Naive thymus-derived CD4-positive, alpha-beta T cell (primary cell): ENCODE data around the gene GOLGA1. TPM values are rescaled to one million over a fixed set of nuclear protein-coding genes. Genes with fewer than 3 reads are reported as not detected.

ENCODE experiments used
- ATAC-seq: fragments of 150-1000 bp; cut with Tn5 transposase; 2 replicates; pipeline ENCODE4 v1.10.0; 2021; ENCODE audit warnings: mild to moderate bottlenecking, moderate library complexity
- CTCF ChIA-PET: fragments of 350-600 bp; sonication (Branson Sonifier 250); formaldehyde crosslinking; loops from one replicate; lab custom pipeline; 2021; ENCODE audit warnings: antibody characterized with exemption; lab: Charles Lee
- POLR2A ChIA-PET: fragments of 350-600 bp; sonication (Branson Sonifier 250); formaldehyde crosslinking; loops from one replicate; lab custom pipeline; 2021; ENCODE audit warnings: antibody characterized with exemption, inconsistent platforms; lab: Charles Lee
- DNase-seq, 9 donors: peaks; one replicate each; pipeline versions ENCODE4 v3.0.0 to v3.0.0-alpha.2; 2020 to 2022; ENCODE audit warnings: mixed read lengths in 1 of 9
- H3K27ac ChIP-seq: one replicate; pipeline ENCODE4 v1.7.0; 2013; ENCODE audit warnings: mild to moderate bottlenecking, low read depth, low read length, moderate library complexity
- H3K27me3 ChIP-seq, 2 donors: one replicate each; pipeline ENCODE4 v1.7.0; 2013; ENCODE audit warnings: low read length in 2 of 2, mild to moderate bottlenecking in 2 of 2, moderate library complexity in 2 of 2; ENCODE audit not compliant: control insufficient read depth in 2 of 2, insufficient read depth in 2 of 2
- H3K36me3 ChIP-seq, 3 experiments: 1 replicate in 2 of 3; 2 replicates in 1 of 3; pipeline ENCODE4 v1.7.0; 2013; ENCODE audit warnings: low read length in 3 of 3, mild to moderate bottlenecking in 3 of 3, moderate library complexity in 1 of 3; ENCODE audit not compliant: insufficient read depth in 3 of 3, control insufficient read depth in 2 of 3
- H3K4me1 ChIP-seq, 2 donors: one replicate each; pipeline ENCODE4 v1.7.0; 2013; ENCODE audit warnings: low read length in 2 of 2, mild to moderate bottlenecking in 2 of 2, moderate library complexity in 1 of 2; ENCODE audit not compliant: control insufficient read depth in 2 of 2, insufficient read depth in 2 of 2
- H3K4me3 ChIP-seq: 2 replicates; pipeline ENCODE4 v1.7.0; 2013; ENCODE audit warnings: mild to moderate bottlenecking, low read length
- H3K9me3 ChIP-seq, 3 experiments: 1 replicate in 2 of 3; 2 replicates in 1 of 3; pipeline ENCODE4 v1.7.0; 2013; ENCODE audit warnings: low read length in 3 of 3; ENCODE audit not compliant: control insufficient read depth in 2 of 3
- H3K27ac Mint-ChIP-seq, 9 donors: one replicate each; pipeline ENCODE4 v1.8.0; 2020 to 2022; ENCODE audit warnings: mixed read lengths in 9 of 9, mild to moderate bottlenecking in 8 of 9, moderate library complexity in 5 of 9, inconsistent platforms in 2 of 9
- H3K27me3 Mint-ChIP-seq, 5 donors: one replicate each; pipeline ENCODE4 v1.8.0; 2021 to 2022; ENCODE audit warnings: mixed read lengths in 5 of 5, mild to moderate bottlenecking in 1 of 5
- H3K36me3 Mint-ChIP-seq, 5 donors: one replicate each; pipeline ENCODE4 v1.8.0; 2020 to 2022; ENCODE audit warnings: mixed read lengths in 5 of 5, mild to moderate bottlenecking in 3 of 5, inconsistent platforms in 1 of 5
- H3K4me1 Mint-ChIP-seq, 7 donors: one replicate each; pipeline ENCODE4 v1.8.0; 2020 to 2022; ENCODE audit warnings: mixed read lengths in 7 of 7, mild to moderate bottlenecking in 3 of 7, inconsistent platforms in 1 of 7
- H3K4me3 Mint-ChIP-seq, 10 donors: one replicate each; pipeline ENCODE4 v1.8.0; 2020 to 2022; ENCODE audit warnings: mild to moderate bottlenecking in 10 of 10, mixed read lengths in 10 of 10, moderate library complexity in 6 of 10, inconsistent platforms in 2 of 10
- H3K9me3 Mint-ChIP-seq, 11 donors: one replicate each; pipeline ENCODE4 v1.8.0; 2020 to 2022; ENCODE audit warnings: mixed read lengths in 11 of 11, mild to moderate bottlenecking in 4 of 11, inconsistent platforms in 1 of 11, moderate library complexity in 1 of 11
- intact Hi-C, 2 donors: fragments of 100-400 bp; cut with micrococcal nuclease; formaldehyde crosslinking; loops; one replicate each; pipeline ENCODE4 v1.15.1; 2023
- polyA plus RNA-seq, 2 donors: library from polyadenylated mRNA; unstranded; fragments of 300-500 nt; fragmentation: Illumina TruSeq; gene quantifications; one replicate each; pipeline ENCODE4 v1.2.3, GENCODE V29; 2021
- total RNA-seq, 6 experiments: library from RNA in 5 of 6; stranded (reverse) in 5 of 6; gene quantifications; 1 replicate in 5 of 6; 2 replicates in 1 of 6; pipeline ENCODE4 v1.2.3 and lab custom pipeline; 2021 to 2026

GOLGA1 gene
- total and polyA plus RNA-seq, 7 experiments from 2014 or later = 4.0 to 37.8 (median 21.2) TPM

GRCh38 chr9:124869986-124870560, 70.8 kb downstream of the GOLGA1 start:
- H3K4me1 ChIP-seq = peaks cover 29 to 51% of the 10 kb centered on the region in 2 donors
- H3K9me3 ChIP-seq = no peaks in the 10 kb centered on the region
- Mint-ChIP-seq H3K9me3 (peaks cover 0 to 4% (median 0%) of the 10 kb centered on the region in 11 donors), H3K4me3 (peak overlapping the region; percentile 87 to 96 (median 93)), H3K4me1 (peaks cover 26 to 58% (median 47%) of the 10 kb centered on the region in 7 donors), H3K27ac (peak overlapping the region; percentile 83 to 97 (median 94)), H3K36me3 (peaks cover 10 to 28% (median 16%) of the 10 kb centered on the region in 5 donors), H3K27me3 (no peaks in the 10 kb centered on the region)
- no peaks in the 10 kb centered on the region for H3K27me3 ChIP-seq
- intact Hi-C loops = loop anchor here (1.0 to 10.0 kb wide), 14 partner anchors 8 to 1935 kb away; partner anchors contain the start of genes GOLGA1 (in 2 of the 2), HSPA5 (in 2 of the 2), WDR38 (in 2 of the 2) and ARPC5L (in 1 of the 2)
- DNase-seq (peak; percentile 43 to 86 (median 72)), ATAC-seq (peak; percentile 59)
- ChIA-PET POLR2A (interaction anchor here (1.0 to 2.4 kb wide), 4 partner anchors 9 to 391 kb away, joined by 3 to 12 read pairs (median 4); partner anchors contain the start of genes ARPC5L, GAPVD1 and RPL35), CTCF (interaction anchor here (0.5 to 1.2 kb wide), 3 partner anchors 14 to 18 kb away, joined by 3 read pairs; partner anchors contain the start of gene WDR38)
- peaks cover 4 to 41% (median 16%) of the 10 kb centered on the region in 3 experiments for H3K36me3 ChIP-seq
- peak overlapping the region; percentile 87 for H3K27ac ChIP-seq
- H3K4me3 ChIP-seq = peak overlapping the region; percentile 95

- DNase-seq (peak in 7 of 9 donors; percentile 30 to 56 (median 39)), ATAC-seq (peak; percentile 15)
- Mint-ChIP-seq H3K4me3 (peak overlapping the region; percentile 87 to 96 (median 93)), H3K27ac (peak overlapping the region; percentile 83 to 97 (median 94)), H3K9me3 (peaks cover 0 to 4% (median 0%) of the 10 kb centered on the region in 11 donors), H3K27me3 (no peaks in the 10 kb centered on the region), H3K36me3 (peaks cover 5 to 22% (median 13%) of the 10 kb centered on the region in 5 donors), H3K4me1 (peaks cover 20 to 54% (median 45%) of the 10 kb centered on the region in 7 donors)
- ChIA-PET CTCF (interaction anchor here (0.5 to 1.2 kb wide), 2 partner anchors 14 to 16 kb away, joined by 3 read pairs; partner anchors contain the start of gene WDR38), POLR2A (interaction anchor here (0.9 to 2.4 kb wide), 6 partner anchors 8 to 392 kb away, joined by 3 to 12 read pairs (median 3); partner anchors contain the start of genes ARPC5L, GAPVD1, GOLGA1 and RPL35)
- peaks cover 0 to 36% (median 11%) of the 10 kb centered on the region in 3 experiments for H3K36me3 ChIP-seq
- H3K4me3 ChIP-seq = peak overlapping the region; percentile 95
- H3K9me3 ChIP-seq = no peaks in the 10 kb centered on the region
- H3K27me3 ChIP-seq = no peaks in the 10 kb centered on the region
- H3K27ac ChIP-seq = peak overlapping the region; percentile 87
- H3K4me1 ChIP-seq = peaks cover 29 to 46% of the 10 kb centered on the region in 2 donors
- intact Hi-C loops = loop anchor here (1.0 to 10.0 kb wide), 10 partner anchors 8 to 1935 kb away; partner anchors contain the start of genes GOLGA1 (in 2 of the 2), HSPA5 (in 1 of the 2), NR6A1 (in 1 of the 2) and PPP6C (in 1 of the 2)
These were observed 71.4 kb downstream of the GOLGA1 start for GRCh38 chr9:124869466-124869985.

DNA sequence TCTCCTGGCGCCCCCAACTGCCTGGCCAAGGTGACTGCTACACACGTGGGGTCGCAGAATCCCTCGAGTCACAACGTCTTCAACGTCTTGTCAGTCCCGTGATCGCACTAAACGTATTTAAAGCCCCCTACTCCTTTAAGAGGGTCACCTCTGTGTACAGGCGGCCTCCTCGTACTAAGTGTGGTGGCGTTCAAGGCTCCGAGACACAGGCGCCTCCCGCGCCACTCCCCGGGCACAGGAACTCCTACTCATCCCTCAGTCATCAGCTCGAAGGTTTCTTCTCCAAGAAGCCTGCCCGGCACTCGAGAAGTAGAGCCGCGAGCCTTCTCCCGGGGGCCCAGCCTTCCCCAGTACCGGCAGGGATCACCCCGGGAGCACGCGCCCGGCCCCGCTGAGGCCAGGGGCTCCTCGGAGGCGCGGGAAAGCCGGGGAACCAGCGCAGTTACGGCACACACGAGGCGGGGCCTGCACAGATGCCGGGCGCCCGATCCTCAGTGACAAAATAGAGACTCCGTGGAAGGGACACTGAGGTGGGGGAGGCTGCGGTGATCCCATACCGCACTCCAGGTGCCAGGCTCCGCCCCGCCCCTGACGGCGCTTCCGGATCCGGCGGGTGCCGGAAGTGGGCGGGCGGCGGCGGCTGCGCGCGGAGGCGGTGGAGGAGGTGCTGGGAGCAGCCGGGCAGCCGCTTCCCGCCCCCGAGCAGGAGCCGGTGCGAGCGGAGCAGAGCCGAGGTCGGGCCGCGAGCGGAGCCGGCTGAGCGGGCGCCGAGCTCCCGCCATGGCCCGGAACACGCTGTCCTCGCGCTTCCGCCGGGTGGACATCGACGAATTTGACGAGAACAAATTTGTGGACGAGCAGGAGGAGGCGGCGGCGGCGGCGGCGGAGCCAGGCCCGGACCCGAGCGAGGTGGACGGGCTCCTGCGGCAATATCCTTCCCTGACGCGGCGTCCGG, 72.1 kb downstream of the GOLGA1 start:
- peaks cover 0 to 29% (median 10%) of the 10 kb centered on the region in 3 experiments for H3K36me3 ChIP-seq
- H3K27ac ChIP-seq = peak overlapping the region; percentile 87
- peak overlapping the region; percentile 95 for H3K4me3 ChIP-seq
- Mint-ChIP-seq H3K9me3 (peaks cover 0 to 4% (median 0%) of the 10 kb centered on the region in 11 donors), H3K36me3 (peaks cover 5 to 19% (median 13%) of the 10 kb centered on the region in 5 donors), H3K4me3 (peak overlapping the region; percentile 87 to 96 (median 93)), H3K27ac (peak overlapping the region; percentile 82 to 98 (median 89)), H3K27me3 (no peaks in the 10 kb centered on the region), H3K4me1 (peaks cover 20 to 55% (median 47%) of the 10 kb centered on the region in 7 donors)
- no peaks in the 10 kb centered on the region for H3K27me3 ChIP-seq
- POLR2A ChIA-PET = interaction anchor here (0.6 to 2.4 kb wide), 8 partner anchors 8 to 393 kb away, joined by 3 to 12 read pairs (median 3); partner anchors contain the start of genes ARPC5L, GAPVD1, GOLGA1 and RPL35
- CTCF ChIA-PET = interaction anchor here (1.2 kb wide), 1 partner anchor 13 kb away, joined by 3 read pairs; no protein-coding TSS in a partner anchor
- H3K4me1 ChIP-seq = peaks cover 29 to 39% of the 10 kb centered on the region in 2 donors
- DNase-seq (peak; percentile 84 to 99 (median 91)), ATAC-seq (peak; percentile 89)
- intact Hi-C loops = loop anchor here (1.0 to 10.0 kb wide), 10 partner anchors 7 to 1936 kb away; partner anchors contain the start of genes GOLGA1 (in 2 of the 2), HSPA5 (in 1 of the 2), NR6A1 (in 1 of the 2) and PPP6C (in 1 of the 2)
- H3K9me3 ChIP-seq = no peaks in the 10 kb centered on the region

DNA sequence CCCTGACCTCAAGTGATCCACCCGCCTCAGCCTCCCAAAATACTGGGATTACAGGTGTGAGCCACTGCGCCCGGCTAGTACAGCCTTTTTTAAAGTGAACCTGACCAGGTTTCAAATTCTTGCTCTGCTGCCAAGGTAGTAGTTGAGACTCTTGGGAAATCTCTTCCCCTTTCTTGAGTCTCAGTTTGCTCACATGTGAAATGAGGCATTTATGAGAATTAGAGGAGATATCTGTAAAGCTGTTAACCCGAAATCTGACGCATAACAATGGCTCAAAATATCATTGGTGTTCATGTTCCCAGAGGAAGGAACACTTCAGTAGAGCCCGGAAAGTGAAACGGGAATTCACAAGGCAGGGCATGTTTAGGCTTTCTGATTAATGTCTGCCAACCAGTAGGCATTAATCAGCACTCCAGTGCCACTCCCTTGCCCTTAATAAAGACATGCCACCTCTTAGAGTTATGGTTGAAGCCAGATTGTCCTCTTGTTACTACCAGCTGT, 77.5 kb downstream of the GOLGA1 start:
- peaks cover 15 to 21% of the 10 kb centered on the region in 2 donors for H3K4me1 ChIP-seq
- no peak overlapping the region for H3K27ac ChIP-seq
- intact Hi-C loops = loop anchor here (2.0 to 10.0 kb wide), 6 partner anchors 279 to 1956 kb away; partner anchors contain the start of genes PBX3 (in 1 of the 2), PPP6C (in 1 of the 2), PSMB7 (in 1 of the 2) and RC3H2 (in 1 of the 2)
- POLR2A ChIA-PET = interaction anchor here (0.6 to 1.6 kb wide), 2 partner anchors 205 to 378 kb away, joined by 4 to 5 read pairs; partner anchors contain the start of gene HSPA5
- no peaks in the 10 kb centered on the region for H3K27me3 ChIP-seq
- H3K36me3 ChIP-seq = peaks cover 0 to 31% (median 0%) of the 10 kb centered on the region in 3 experiments
- CTCF ChIA-PET = interaction anchor here (2.4 kb wide), 1 partner anchor 11 kb away, joined by 7 read pairs; no protein-coding TSS in a partner anchor
- H3K4me3 ChIP-seq = no peak overlapping the region
- no peak for ATAC-seq
- H3K36me3 Mint-ChIP-seq = peaks cover 4 to 20% (median 13%) of the 10 kb centered on the region in 5 donors
- no peaks in the 10 kb centered on the region for H3K27me3 Mint-ChIP-seq
- H3K9me3 ChIP-seq = no peaks in the 10 kb centered on the region
- H3K9me3 Mint-ChIP-seq = peaks cover 0 to 2% (median 0%) of the 10 kb centered on the region in 11 donors
- H3K4me3 Mint-ChIP-seq = peak overlapping the region; percentile 1 to 96 (median 64)
- H3K27ac Mint-ChIP-seq = peak overlapping the region in 4 of 9 donors; percentile 25 to 62 (median 49)
- peaks cover 7 to 46% (median 35%) of the 10 kb centered on the region in 7 donors for H3K4me1 Mint-ChIP-seq
- no peak for DNase-seq
